Measurements from ENCODE around the gene KIF21B. TPM values are rescaled to one million over a fixed set of nuclear protein-coding genes. Genes with fewer than 3 reads are reported as not detected.

The KIF21B gene
- total RNA-seq, 1 experiment from 2014 or later, result 0.60 TPM

GRCh38 chr1:201015551-201016091, 7.9 kb downstream of the KIF21B start:
- TF ChIP-seq CTCF (conservative IDR thresholded peaks at IDR 0.05; ENCODE audit: low read depth, low read length) (no peak), EZH2 (IDR thresholded peaks at IDR 0.05; ENCODE audit: borderline replicate concordance, low read depth, low read length, poor library complexity, severe bottlenecking) (no peak)
- intact Hi-C loops (cut with micrococcal nuclease; ENCODE audit: unreplicated experiment), result no loop called here
- no peaks in the 10 kb centered on the region for H3K27me3 ChIP-seq (replicated peaks; ENCODE audit: insufficient read depth, low read depth, low read length, poor library complexity)
- no TSS peak for BruUV-seq (replicated peaks)
- DNase-seq (ENCODE audit: low spot score), result no peak
- H3K27ac ChIP-seq (ENCODE audit: low read depth, low read length, poor library complexity, severe bottlenecking), result no peak overlapping the region
- H3K4me1 ChIP-seq (ENCODE audit: insufficient read depth, low read length, poor library complexity, severe bottlenecking), result peaks cover 25% of the 10 kb centered on the region
- H3K9me3 ChIP-seq (ENCODE audit: low read depth, low read length, poor library complexity, severe bottlenecking), result no peaks in the 10 kb centered on the region
- H3K4me3 ChIP-seq (ENCODE audit: low read depth, low read length, poor library complexity, severe bottlenecking), result no peak overlapping the region
- H3K36me3 ChIP-seq (ENCODE audit: insufficient read depth, low read length, poor library complexity, severe bottlenecking), result no peaks in the 10 kb centered on the region
- ChIA-PET POLR2A (ENCODE audit: low non-redundant PET) (no interaction called here), CTCF (interaction anchor here (0.5 to 1.6 kb wide), 3 partner anchors 36 to 139 kb away, joined by 4 to 8 read pairs (median 4); partner anchors contain the start of gene TMEM9)

GRCh38 chr1:201014816-201015200, 8.7 kb downstream of the KIF21B start:
- no peak overlapping the region for H3K4me3 ChIP-seq (ENCODE audit: low read depth, low read length, poor library complexity, severe bottlenecking)
- no peak for DNase-seq (ENCODE audit: low spot score)
- no peaks in the 10 kb centered on the region for H3K36me3 ChIP-seq (ENCODE audit: insufficient read depth, low read length, poor library complexity, severe bottlenecking)
- peaks cover 25% of the 10 kb centered on the region for H3K4me1 ChIP-seq (ENCODE audit: insufficient read depth, low read length, poor library complexity, severe bottlenecking)
- no peaks in the 10 kb centered on the region for H3K9me3 ChIP-seq (ENCODE audit: low read depth, low read length, poor library complexity, severe bottlenecking)
- no peaks in the 10 kb centered on the region for H3K27me3 ChIP-seq (replicated peaks; ENCODE audit: insufficient read depth, low read depth, low read length, poor library complexity)
- no TSS peak for BruUV-seq (replicated peaks)
- TF ChIP-seq CTCF (conservative IDR thresholded peaks at IDR 0.05; ENCODE audit: low read depth, low read length) (no peak), EZH2 (IDR thresholded peaks at IDR 0.05; ENCODE audit: borderline replicate concordance, low read depth, low read length, poor library complexity, severe bottlenecking) (no peak)
- ChIA-PET CTCF (interaction anchor here (0.5 to 1.6 kb wide), 2 partner anchors 43 to 140 kb away, joined by 4 to 8 read pairs; partner anchors contain the start of gene TMEM9), POLR2A (ENCODE audit: low non-redundant PET) (no interaction called here)
- intact Hi-C loops (cut with micrococcal nuclease; ENCODE audit: unreplicated experiment), result no loop called here
- H3K27ac ChIP-seq (ENCODE audit: low read depth, low read length, poor library complexity, severe bottlenecking), result no peak overlapping the region

GRCh38 chr1:201013991-201014815, 9.3 kb downstream of the KIF21B start:
- no peaks in the 10 kb centered on the region for H3K36me3 ChIP-seq (ENCODE audit: insufficient read depth, low read length, poor library complexity, severe bottlenecking)
- no peaks in the 10 kb centered on the region for H3K9me3 ChIP-seq (ENCODE audit: low read depth, low read length, poor library complexity, severe bottlenecking)
- no peaks in the 10 kb centered on the region for H3K27me3 ChIP-seq (replicated peaks; ENCODE audit: insufficient read depth, low read depth, low read length, poor library complexity)
- no peak overlapping the region for H3K27ac ChIP-seq (ENCODE audit: low read depth, low read length, poor library complexity, severe bottlenecking)
- ChIA-PET CTCF (no interaction called here), POLR2A (ENCODE audit: low non-redundant PET) (no interaction called here)
- H3K4me3 ChIP-seq (ENCODE audit: low read depth, low read length, poor library complexity, severe bottlenecking), result no peak overlapping the region
- DNase-seq (ENCODE audit: low spot score), result no peak
- TF ChIP-seq EZH2 (IDR thresholded peaks at IDR 0.05; ENCODE audit: borderline replicate concordance, low read depth, low read length, poor library complexity, severe bottlenecking), result no peak
- TF ChIP-seq CTCF (conservative IDR thresholded peaks at IDR 0.05; ENCODE audit: low read depth, low read length), result no peak
- BruUV-seq (replicated peaks), result no TSS peak
- H3K4me1 ChIP-seq (ENCODE audit: insufficient read depth, low read length, poor library complexity, severe bottlenecking), result peaks cover 25% of the 10 kb centered on the region
- intact Hi-C loops (cut with micrococcal nuclease; ENCODE audit: unreplicated experiment), result no loop called here

Measured in A673 (cell line).